Measurements from ENCODE around the gene IRF4.

IRF4 gene

DNA sequence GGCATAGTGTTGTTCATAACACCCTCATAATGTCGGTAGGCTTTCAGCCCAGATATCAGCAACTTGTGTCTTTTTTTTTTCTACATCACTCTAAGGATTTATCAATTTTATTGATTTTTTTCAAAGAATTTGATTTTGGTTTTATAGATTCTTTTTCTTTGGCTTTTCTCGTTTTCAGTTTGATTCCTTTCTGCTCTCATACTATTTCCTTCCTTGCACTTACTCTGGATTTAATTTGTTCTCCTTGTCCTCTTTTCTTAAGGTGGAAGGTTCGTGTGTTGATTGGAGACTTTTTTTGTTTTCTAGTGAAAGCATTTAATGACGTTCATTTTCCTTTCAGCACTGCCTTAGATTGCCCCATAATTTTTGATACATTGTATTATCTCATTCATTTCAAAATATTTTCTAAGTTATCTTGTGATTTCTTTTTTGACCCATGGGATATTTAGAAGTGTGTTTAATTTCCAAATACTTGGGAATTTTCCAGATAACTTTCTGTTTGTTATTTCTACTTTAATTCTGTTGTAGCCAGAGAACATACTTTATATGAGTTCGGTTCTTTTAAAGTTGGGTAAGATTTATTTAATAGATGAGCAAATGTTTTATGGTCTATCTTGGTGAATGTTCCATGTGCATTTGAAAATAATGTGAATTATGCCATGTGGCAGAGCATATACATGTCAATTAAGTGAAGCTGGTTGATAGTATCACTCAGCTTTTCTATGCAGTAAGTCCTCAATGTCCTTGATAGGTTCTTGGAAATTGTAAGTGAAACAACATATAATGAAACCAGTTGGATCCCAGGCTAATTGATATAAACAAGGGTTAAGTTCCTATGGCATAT is 62.8 kb downstream of the IRF4 start:
- no peak for TF ChIP-seq GATA1 (IDR thresholded peaks at IDR 0.05; ENCODE audit: low read depth, low read length)
- no peak for TF ChIP-seq POLR2A (IDR thresholded peaks at IDR 0.05; ENCODE audit: low read length)
- DNase-seq, result no peak

DNA sequence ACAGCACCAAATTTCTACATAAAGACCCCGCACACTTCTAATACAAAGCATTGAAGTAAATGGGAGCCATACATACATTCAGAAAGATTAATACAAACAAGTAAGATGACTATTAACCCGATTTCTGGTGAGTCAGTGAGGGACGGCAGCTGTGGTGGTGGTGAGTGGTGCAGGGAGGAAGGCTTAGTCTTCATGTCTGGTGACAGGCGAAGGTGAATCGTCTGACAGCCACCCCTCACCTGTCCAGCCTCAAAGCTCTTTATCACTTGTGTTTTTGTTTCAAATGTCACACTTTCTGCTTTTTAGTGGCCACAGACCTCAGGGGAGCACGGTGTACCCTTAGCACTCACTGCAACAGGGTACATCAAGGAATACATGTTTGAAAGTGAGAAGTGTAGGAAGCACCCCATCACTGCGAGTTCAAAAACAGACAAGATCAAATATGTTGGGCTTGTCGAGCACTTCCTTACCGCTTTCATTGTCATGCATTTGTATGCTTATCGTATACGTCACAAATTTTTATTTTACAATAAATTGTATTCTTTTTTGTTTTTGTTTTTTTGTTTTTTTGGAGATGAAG is 63.5 kb downstream of the IRF4 start:
- TF ChIP-seq POLR2A (IDR thresholded peaks at IDR 0.05; ENCODE audit: low read length), result no peak
- TF ChIP-seq GATA1 (IDR thresholded peaks at IDR 0.05; ENCODE audit: low read depth, low read length), result no peak
- no peak for DNase-seq

DNA sequence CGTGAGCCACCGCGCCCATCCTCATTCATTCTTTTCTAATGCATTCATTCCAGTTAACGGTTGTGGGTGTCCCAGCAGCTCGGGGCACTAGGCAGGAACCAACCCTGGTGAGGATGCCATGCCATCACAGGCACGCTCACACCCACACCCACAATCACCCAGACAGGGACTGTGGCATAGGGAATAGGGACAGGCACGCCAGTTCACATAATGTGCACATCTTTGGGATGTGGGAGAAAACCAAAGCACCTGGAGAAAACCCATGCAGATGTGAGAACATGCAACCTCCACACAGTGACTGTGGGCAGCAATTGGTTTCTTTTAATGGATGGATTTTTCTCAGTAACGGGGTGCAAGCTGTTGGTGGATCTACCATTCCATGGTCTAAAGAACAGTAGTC is 64.3 kb downstream of the IRF4 start:
- no peak for DNase-seq
- no peak for TF ChIP-seq GATA1 (IDR thresholded peaks at IDR 0.05; ENCODE audit: low read depth, low read length)
- TF ChIP-seq POLR2A (IDR thresholded peaks at IDR 0.05; ENCODE audit: low read length), result no peak

DNA sequence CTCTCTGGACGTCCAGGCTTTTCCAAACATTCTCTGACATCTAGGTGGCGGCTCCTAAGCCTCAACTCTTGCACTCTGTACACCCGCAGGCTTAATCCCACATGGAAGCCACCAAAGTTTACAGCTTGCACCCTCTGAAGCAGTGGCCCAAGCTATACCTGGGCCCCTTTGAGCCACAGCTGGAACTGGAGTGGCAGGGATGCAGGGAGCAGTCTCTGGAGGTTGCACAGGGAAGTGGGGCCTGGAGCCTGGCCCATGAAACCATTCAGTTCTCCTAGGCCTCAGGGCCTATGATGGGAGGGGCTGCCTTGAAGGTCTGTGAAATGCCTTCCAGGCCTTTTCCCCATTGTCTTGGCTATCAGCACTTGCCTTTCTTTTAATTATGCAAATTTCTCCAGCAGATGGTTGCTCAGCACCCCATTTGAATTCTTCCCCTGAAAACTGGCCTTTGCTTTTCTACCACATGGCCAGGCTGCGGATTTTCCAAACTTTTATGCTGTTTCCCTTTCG is 64.9 kb downstream of the IRF4 start:
- DNase-seq, result no peak
- TF ChIP-seq GATA1 (IDR thresholded peaks at IDR 0.05; ENCODE audit: low read depth, low read length), result no peak
- no peak for TF ChIP-seq POLR2A (IDR thresholded peaks at IDR 0.05; ENCODE audit: low read length)

DNA sequence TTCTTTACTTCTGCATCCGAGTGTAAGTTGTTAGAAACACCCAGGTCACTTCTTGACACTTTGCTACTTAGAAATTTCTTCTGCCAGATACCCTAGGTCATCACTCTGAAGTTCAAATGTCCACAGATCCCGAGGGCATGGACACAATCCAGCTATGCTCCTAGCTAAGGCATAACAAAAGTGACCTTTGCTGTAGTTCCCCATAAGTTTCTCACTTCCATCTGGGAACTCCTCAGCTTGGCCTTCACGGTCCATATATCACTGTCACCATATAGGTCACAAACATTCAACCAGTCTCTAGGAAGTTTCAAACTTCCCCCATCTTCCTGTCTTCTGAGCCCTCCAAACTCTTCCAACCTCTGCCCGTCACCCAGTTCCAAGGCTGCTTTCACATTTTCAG is 65.3 kb downstream of the IRF4 start:
- no peak for DNase-seq
- TF ChIP-seq GATA1 (IDR thresholded peaks at IDR 0.05; ENCODE audit: low read depth, low read length) (no peak), POLR2A (IDR thresholded peaks at IDR 0.05; ENCODE audit: low read length) (no peak)
